A549 (cell line): ENCODE measurements around the gene CPSF6. TPM values are rescaled to one million over a fixed set of nuclear protein-coding genes. Genes with fewer than 3 reads are reported as not detected.

Experiments used
- ATAC-seq, 2 experiments: fragments of 200-7000 bp in 1 of 2; fragments of >200 bp in 1 of 2; cut with Nextera tagmentation in 1 of 2; cut with Tn5 transposase in 1 of 2; 3 replicates each; pipeline versions ENCODE4 v1.8.0 to v1.9.1; 2018 to 2020; ENCODE audit warnings: mild to moderate bottlenecking in 1 of 2, moderate library complexity in 1 of 2
- CTCF ChIA-PET: fragments of 300-600 bp; sonication (Branson Sonifier 250); formaldehyde crosslinking; extraction: SDS; loops from one replicate; lab custom pipeline; 2021; ENCODE audit warnings: antibody characterized with exemption, inconsistent platforms; lab: Yijun Ruan, JAX
- POLR2A ChIA-PET: fragments of 350-600 bp; formaldehyde crosslinking; extraction: SDS; loops from one replicate; lab custom pipeline; 2021; ENCODE audit warnings: antibody characterized with exemption, inconsistent platforms; lab: Yijun Ruan, JAX
- DNase-seq, 2 experiments: peaks; one replicate each; pipeline versions ENCODE4 v3.0.0 to v3.0.0-alpha.2; 2011 to 2016; ENCODE audit warnings: low read depth in 1 of 2, low spot score in 1 of 2
- FAIRE-seq: peaks from 2 replicates; lab custom pipeline; 2011; peaks lifted over from hg19 to GRCh38; lab: Jason Lieb, UNC
- H3K27ac ChIP-seq, 2 experiments: fragments of >200 bp; sonication (Bioruptor Twin); formaldehyde crosslinking; 3 replicates each; pipeline ENCODE4 v1.5.1; 2016 to 2017
- H3K4me1 ChIP-seq: fragments of >200 bp; sonication (Bioruptor Twin); formaldehyde crosslinking; 3 replicates; pipeline ENCODE4 v1.6.1; 2016
- H3K4me2 ChIP-seq: fragments of >200 bp; sonication (Bioruptor Twin); formaldehyde crosslinking; 3 replicates; pipeline ENCODE4 v1.6.1; 2016
- H3K4me3 ChIP-seq: fragments of >200 bp; sonication (Bioruptor Twin); formaldehyde crosslinking; 3 replicates; pipeline ENCODE4 v1.5.1; 2016
- H3K9me3 ChIP-seq: fragments of >200 bp; sonication (Bioruptor Twin); formaldehyde crosslinking; 3 replicates; pipeline ENCODE4 v1.6.1; 2016
- ATOH8 ChIP-seq: fragments of 250-450 bp; sonication (Bioruptor Pico); IDR thresholded peaks from 2 replicates; pipeline ENCODE4 v1.5.0; 2020; ENCODE audit warnings: low read depth, mild to moderate bottlenecking, moderate library complexity
- CHD2 ChIP-seq: fragments of 150-350 bp; IDR thresholded peaks from 2 replicates; pipeline ENCODE4 v1.6.1; 2014; ENCODE audit warnings: low read length; ENCODE audit not compliant: partially characterized antibody
- CHD4 ChIP-seq: fragments of 200-600 bp; sonication (generic); IDR thresholded peaks from 2 replicates; pipeline ENCODE4 v1.6.1; 2016; ENCODE audit warnings: antibody characterized with exemption, mild to moderate bottlenecking, borderline replicate concordance
- E2F6 ChIP-seq: IDR thresholded peaks from 2 replicates; pipeline ENCODE4 v1.6.1; 2012; ENCODE audit warnings: low read depth, borderline replicate concordance
- EHMT2 ChIP-seq: fragments of 200-600 bp; sonication (generic); IDR thresholded peaks from 2 replicates; pipeline ENCODE4 v1.6.1; 2016; ENCODE audit warnings: antibody characterized with exemption, low read depth, mild to moderate bottlenecking, moderate library complexity
- ELK1 ChIP-seq: fragments of 150-350 bp; IDR thresholded peaks from 2 replicates; pipeline ENCODE4 v1.6.1; 2014; ENCODE audit warnings: low read depth, mild to moderate bottlenecking, low read length
- FOXS1 ChIP-seq: fragments of 250-450 bp; sonication (Bioruptor Pico); IDR thresholded peaks from 2 replicates; pipeline ENCODE4 v1.5.0; 2020; ENCODE audit warnings: mild to moderate bottlenecking, moderate library complexity
- HMGXB4 ChIP-seq: fragments of 250-450 bp; sonication (Bioruptor Pico); IDR thresholded peaks from 2 replicates; pipeline ENCODE4 v1.5.0; 2021; ENCODE audit warnings: mild to moderate bottlenecking, moderate library complexity, borderline replicate concordance
- HOXA7 ChIP-seq: fragments of 250-450 bp; sonication (Bioruptor Pico); IDR thresholded peaks from 2 replicates; pipeline ENCODE4 v1.5.0; 2020; ENCODE audit warnings: mild to moderate bottlenecking, moderate library complexity
- HOXB13 ChIP-seq: fragments of 250-450 bp; sonication (Bioruptor Pico); IDR thresholded peaks from 2 replicates; pipeline ENCODE4 v1.5.0; 2020; ENCODE audit warnings: low read depth, mild to moderate bottlenecking, moderate library complexity
- HOXB5 ChIP-seq: fragments of 250-450 bp; sonication (Bioruptor Pico); IDR thresholded peaks from 2 replicates; pipeline ENCODE4 v1.5.0; 2020; ENCODE audit warnings: mild to moderate bottlenecking, moderate library complexity
- MAFK ChIP-seq: fragments of 450-650 bp; IDR thresholded peaks from 2 replicates; pipeline ENCODE4 v1.6.1; 2014; ENCODE audit not compliant: partially characterized antibody
- NPAS2 ChIP-seq: fragments of 250-450 bp; sonication (Bioruptor Pico); IDR thresholded peaks from 2 replicates; pipeline ENCODE4 v1.8.0; 2022; ENCODE audit warnings: mild to moderate bottlenecking, moderate library complexity, borderline replicate concordance
- NR3C1 ChIP-seq: fragments of >200 bp; sonication (Bioruptor Twin); formaldehyde crosslinking; IDR thresholded peaks from 3 replicates; pipeline ENCODE4 v1.6.1; 2017
- PHF8 ChIP-seq: fragments of 200-600 bp; sonication (generic); IDR thresholded peaks from 2 replicates; pipeline ENCODE4 v1.6.1; 2016; ENCODE audit warnings: low read depth, mild to moderate bottlenecking, antibody characterized with exemption, moderate library complexity, borderline replicate concordance
- POLR2A ChIP-seq: IDR thresholded peaks from 2 replicates; pipeline ENCODE4 v1.6.1; 2012; ENCODE audit warnings: mild to moderate bottlenecking, low read length
- RARB ChIP-seq: fragments of 250-450 bp; sonication (Bioruptor Pico); IDR thresholded peaks from 2 replicates; pipeline ENCODE4 v1.8.0; 2021; ENCODE audit warnings: mild to moderate bottlenecking, moderate library complexity
- RCOR1 ChIP-seq: fragments of 150-350 bp; IDR thresholded peaks from 2 replicates; pipeline ENCODE4 v1.6.1; 2014; ENCODE audit warnings: antibody characterized with exemption, low read length, low read depth
- REST ChIP-seq: fragments of 200-600 bp; sonication (generic); IDR thresholded peaks from 2 replicates; pipeline ENCODE4 v1.6.1; 2016; ENCODE audit warnings: antibody characterized with exemption, mild to moderate bottlenecking, moderate library complexity
- RNF2 ChIP-seq: fragments of 200-600 bp; sonication (generic); IDR thresholded peaks from 2 replicates; pipeline ENCODE4 v1.6.1; 2016; ENCODE audit warnings: low read depth, mild to moderate bottlenecking, antibody characterized with exemption, moderate library complexity, borderline replicate concordance
- SREBF2 ChIP-seq: fragments of 450-650 bp; IDR thresholded peaks from 2 replicates; pipeline ENCODE4 v1.6.1; 2014; ENCODE audit warnings: mild to moderate bottlenecking, moderate library complexity
- ZC3H11A ChIP-seq: fragments of 450-650 bp; IDR thresholded peaks from 2 replicates; pipeline ENCODE4 v1.6.1; 2014; ENCODE audit warnings: antibody characterized with exemption, mild to moderate bottlenecking
- ZNF302 ChIP-seq: fragments of 250-450 bp; sonication (Bioruptor Pico); IDR thresholded peaks from 2 replicates; pipeline ENCODE4 v1.9.0; 2021; ENCODE audit warnings: inconsistent platforms, mild to moderate bottlenecking, moderate library complexity
- WGBS: methylation state at CpG from one replicate; pipeline ENCODE4 v1.1.6; 2017; ENCODE audit errors: missing lambda C conversion rate; 5-methylcytosine and 5-hydroxymethylcytosine counted together
- polyA plus RNA-seq, 4 experiments: library from polyadenylated mRNA; depleted of rRNA in 3 of 4; stranded (reverse); fragments of >200 nt; fragmentation: RNase III in 1 of 4; extraction: RNeasy Plus Mini Kit Qiagen cat#74134 plus additional on column Dnase treatment in 1 of 4; gene quantifications; 2 replicates in 3 of 4; 3 replicates in 1 of 4; pipeline ENCODE4 v1.2.3, GENCODE V29; 2011 to 2017

The CPSF6 gene
- polyA plus RNA-seq, 2 of the 4 experiments (the other 2 are of a cell fraction), result 77.2 to 84.3 TPM

GRCh38 chr12:69225251-69225910, 14.0 kb upstream of the CPSF6 start:
- ATAC-seq, result no peak
- Histone ChIP-seq H3K4me2 (no peak overlapping the region), H3K4me3 (no peak overlapping the region), H3K9me3 (no peaks in the 10 kb centered on the region; the same call in 2 of the 3 replicates), H3K27ac (no peak overlapping the region)
- ChIA-PET POLR2A (no interaction called here), CTCF (interaction anchor here (0.6 kb wide), 1 partner anchor 17 kb away, joined by 5 read pairs; no protein-coding TSS in a partner anchor)
- FAIRE-seq, result no peak
- DNase-seq, result no peak
- 73% methylated on average over 1 of the region's 1 CpG for WGBS
- no peak for TF ChIP-seq RCOR1
- TF ChIP-seq HMGXB4, result no peak
- TF ChIP-seq NPAS2, result no peak
- no peak for TF ChIP-seq ELK1
- no peak for TF ChIP-seq MAFK
- TF ChIP-seq, all 56 proteins: peak for 0
- no peaks in the 10 kb centered on the region for H3K4me1 ChIP-seq

GRCh38 chr12:69231479-69231878, 7.9 kb upstream of the CPSF6 start:
- POLR2A ChIA-PET, result no interaction called here

More at GRCh38 chr12:69231479-69231878, 7.9 kb upstream of the CPSF6 start:
- H3K4me1 ChIP-seq, result no peaks in the 10 kb centered on the region
- no peak for TF ChIP-seq NPAS2
- TF ChIP-seq ZC3H11A, result no peak
- TF ChIP-seq CHD2, result no peak
- TF ChIP-seq HOXA7 (CRISPR knock-in tag), result no peak
- TF ChIP-seq SREBF2, result no peak
- no peak for TF ChIP-seq RARB (CRISPR knock-in tag)
- no peak for TF ChIP-seq NR3C1
- TF ChIP-seq HOXB13, result no peak
- TF ChIP-seq ATOH8 (CRISPR knock-in tag), result no peak
- TF ChIP-seq HOXB5 (CRISPR knock-in tag), result no peak
- TF ChIP-seq RNF2, result no peak
- TF ChIP-seq EHMT2, result no peak
- TF ChIP-seq POLR2A, result no peak
- TF ChIP-seq CHD4, result no peak
- TF ChIP-seq PHF8, result no peak
- TF ChIP-seq FOXS1 (CRISPR knock-in tag), result no peak
- TF ChIP-seq REST, result no peak
- no peak for TF ChIP-seq ELK1
- no peak for TF ChIP-seq ZNF302
- TF ChIP-seq E2F6, result no peak
- CTCF ChIA-PET, result no interaction called here
- H3K4me2 ChIP-seq, result no peak overlapping the region
- peaks cover 17% of the 10 kb centered on the region for H3K9me3 ChIP-seq
- no peak overlapping the region for H3K4me3 ChIP-seq
- H3K27ac ChIP-seq, result no peak overlapping the region
- ATAC-seq (no peak), FAIRE-seq (no peak), DNase-seq (no peak)
